A549 (cell line): ENCODE data around the gene UTP4. TPM values are rescaled to one million over a fixed set of nuclear protein-coding genes. Genes with fewer than 3 reads are reported as not detected.

Experiments
- ATAC-seq, 2 experiments: fragments of 200-7000 bp in 1 of 2; fragments of >200 bp in 1 of 2; cut with Nextera tagmentation in 1 of 2; cut with Tn5 transposase in 1 of 2; 3 replicates each; pipeline versions ENCODE4 v1.8.0 to v1.9.1; 2018 to 2020; ENCODE audit warnings: mild to moderate bottlenecking in 1 of 2, moderate library complexity in 1 of 2
- CTCF ChIA-PET: fragments of 300-600 bp; sonication (Branson Sonifier 250); formaldehyde crosslinking; extraction: SDS; loops from one replicate; lab custom pipeline; 2021; ENCODE audit warnings: antibody characterized with exemption, inconsistent platforms; lab: Yijun Ruan, JAX
- POLR2A ChIA-PET: fragments of 350-600 bp; formaldehyde crosslinking; extraction: SDS; loops from one replicate; lab custom pipeline; 2021; ENCODE audit warnings: antibody characterized with exemption, inconsistent platforms; lab: Yijun Ruan, JAX
- DNase-seq, 2 experiments: peaks; one replicate each; pipeline versions ENCODE4 v3.0.0 to v3.0.0-alpha.2; 2011 to 2016; ENCODE audit warnings: low read depth in 1 of 2, low spot score in 1 of 2
- FAIRE-seq: peaks from 2 replicates; lab custom pipeline; 2011; peaks lifted over from hg19 to GRCh38; lab: Jason Lieb, UNC
- H3K27ac ChIP-seq, 2 experiments: fragments of >200 bp; sonication (Bioruptor Twin); formaldehyde crosslinking; 3 replicates each; pipeline ENCODE4 v1.5.1; 2016 to 2017
- H3K4me1 ChIP-seq: fragments of >200 bp; sonication (Bioruptor Twin); formaldehyde crosslinking; 3 replicates; pipeline ENCODE4 v1.6.1; 2016
- H3K4me2 ChIP-seq: fragments of >200 bp; sonication (Bioruptor Twin); formaldehyde crosslinking; 3 replicates; pipeline ENCODE4 v1.6.1; 2016
- H3K4me3 ChIP-seq: fragments of >200 bp; sonication (Bioruptor Twin); formaldehyde crosslinking; 3 replicates; pipeline ENCODE4 v1.5.1; 2016
- H3K9me3 ChIP-seq: fragments of >200 bp; sonication (Bioruptor Twin); formaldehyde crosslinking; 3 replicates; pipeline ENCODE4 v1.6.1; 2016
- CBX8 ChIP-seq: fragments of 200-600 bp; sonication (generic); IDR thresholded peaks from 2 replicates; pipeline ENCODE4 v1.6.1; 2016
- CHD2 ChIP-seq: fragments of 150-350 bp; IDR thresholded peaks from 2 replicates; pipeline ENCODE4 v1.6.1; 2014; ENCODE audit warnings: low read length; ENCODE audit not compliant: partially characterized antibody
- HOXB5 ChIP-seq: fragments of 250-450 bp; sonication (Bioruptor Pico); IDR thresholded peaks from 2 replicates; pipeline ENCODE4 v1.5.0; 2020; ENCODE audit warnings: mild to moderate bottlenecking, moderate library complexity
- JUNB ChIP-seq: fragments of >200 bp; sonication (Bioruptor Twin); formaldehyde crosslinking; IDR thresholded peaks from 2 replicates; pipeline ENCODE4 v1.6.1; 2016
- KDM1A ChIP-seq: fragments of 200-600 bp; sonication (generic); IDR thresholded peaks from 2 replicates; pipeline ENCODE4 v1.6.1; 2016; ENCODE audit warnings: low read depth, mild to moderate bottlenecking
- MAFK ChIP-seq: fragments of 450-650 bp; IDR thresholded peaks from 2 replicates; pipeline ENCODE4 v1.6.1; 2014; ENCODE audit not compliant: partially characterized antibody
- MAZ ChIP-seq: fragments of 150-350 bp; IDR thresholded peaks from 2 replicates; pipeline ENCODE4 v1.6.1; 2014; ENCODE audit warnings: antibody characterized with exemption, low read depth, low read length, borderline replicate concordance
- MYC ChIP-seq: IDR thresholded peaks from 2 replicates; pipeline ENCODE4 v1.6.1; 2012; ENCODE audit warnings: mild to moderate bottlenecking, inconsistent platforms, low read length, improper control_type of control experiment, borderline replicate concordance
- NPAS2 ChIP-seq: fragments of 250-450 bp; sonication (Bioruptor Pico); IDR thresholded peaks from 2 replicates; pipeline ENCODE4 v1.8.0; 2022; ENCODE audit warnings: mild to moderate bottlenecking, moderate library complexity, borderline replicate concordance
- PHF8 ChIP-seq: fragments of 200-600 bp; sonication (generic); IDR thresholded peaks from 2 replicates; pipeline ENCODE4 v1.6.1; 2016; ENCODE audit warnings: low read depth, mild to moderate bottlenecking, antibody characterized with exemption, moderate library complexity, borderline replicate concordance
- SMC3 ChIP-seq: fragments of >200 bp; sonication (Bioruptor Twin); formaldehyde crosslinking; IDR thresholded peaks from 3 replicates; pipeline ENCODE4 v1.6.1; 2018; ENCODE audit warnings: inconsistent platforms
- ZNF302 ChIP-seq: fragments of 250-450 bp; sonication (Bioruptor Pico); IDR thresholded peaks from 2 replicates; pipeline ENCODE4 v1.9.0; 2021; ENCODE audit warnings: inconsistent platforms, mild to moderate bottlenecking, moderate library complexity
- WGBS: methylation state at CpG from one replicate; pipeline ENCODE4 v1.1.6; 2017; ENCODE audit errors: missing lambda C conversion rate; 5-methylcytosine and 5-hydroxymethylcytosine counted together
- polyA plus RNA-seq, 4 experiments: library from polyadenylated mRNA; depleted of rRNA in 3 of 4; stranded (reverse); fragments of >200 nt; fragmentation: RNase III in 1 of 4; extraction: RNeasy Plus Mini Kit Qiagen cat#74134 plus additional on column Dnase treatment in 1 of 4; gene quantifications; 2 replicates in 3 of 4; 3 replicates in 1 of 4; pipeline ENCODE4 v1.2.3, GENCODE V29; 2011 to 2017
- TF ChIP-seq, protein P1 (sequence below): fragments of >200 bp; sonication (Bioruptor Twin); formaldehyde crosslinking; IDR thresholded peaks from 3 replicates; pipeline ENCODE4 v1.6.1; 2016
- TF ChIP-seq, protein P2 (sequence below): fragments of 150-350 bp; IDR thresholded peaks from 2 replicates; pipeline ENCODE4 v1.6.1; 2014; ENCODE audit warnings: low read depth, mild to moderate bottlenecking, low read length
- TF ChIP-seq, protein P3 (sequence below): IDR thresholded peaks from 2 replicates; pipeline ENCODE4 v1.6.1; 2012; ENCODE audit warnings: low read depth, borderline replicate concordance
- TF ChIP-seq, protein P4 (sequence below): fragments of 200-600 bp; sonication (generic); IDR thresholded peaks from 2 replicates; pipeline ENCODE4 v1.6.1; 2016; ENCODE audit warnings: antibody characterized with exemption, mild to moderate bottlenecking, moderate library complexity

Gene UTP4
- polyA plus RNA-seq, 2 of the 4 experiments (the other 2 are of a cell fraction) = 77.1 to 118 TPM

DNA sequence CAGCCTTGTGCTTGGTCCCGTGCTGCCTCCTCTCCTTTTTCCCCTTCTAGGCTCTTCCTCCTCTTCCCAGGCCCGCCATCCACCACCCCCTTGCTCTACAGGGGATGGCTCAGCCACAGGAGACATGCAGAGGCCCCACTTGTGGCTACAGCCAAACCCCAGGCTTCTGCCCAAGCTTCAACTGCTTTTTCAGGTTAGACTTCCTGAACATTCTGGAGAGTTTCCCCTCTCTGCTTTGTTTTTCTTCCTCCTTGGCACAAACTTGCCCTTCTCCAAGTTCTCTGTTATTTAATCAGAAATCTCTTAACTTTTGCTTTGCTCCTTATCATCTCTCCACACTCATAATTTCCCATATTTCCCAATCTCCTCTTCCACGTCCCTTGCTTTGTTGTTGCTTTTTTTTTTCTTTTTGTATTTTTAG lies 45.3 kb upstream of the UTP4 start:
- no peak overlapping the region for H3K4me2 ChIP-seq
- no peaks in the 10 kb centered on the region for H3K9me3 ChIP-seq
- H3K4me1 ChIP-seq = peaks cover 19% of the 10 kb centered on the region
- 88% methylated on average over 3 of the region's 3 CpGs for WGBS
- H3K27ac ChIP-seq = peak overlapping the region in 1 of 2 experiments; percentile 41; a peak in 2 of 6 replicates
- ChIA-PET POLR2A (no interaction called here), CTCF (no interaction called here)
- ATAC-seq = no peak
- no peak for FAIRE-seq
- no peak for DNase-seq
- TF ChIP-seq MYC (no peak), CBX8 (no peak), CHD2 (no peak), HOXB5 (CRISPR knock-in tag) (no peak), KDM1A (no peak), PHF8 (no peak), MAZ (no peak), JUNB (no peak), ZNF302 (CRISPR knock-in tag) (no peak)
- TF ChIP-seq, protein P1, sequence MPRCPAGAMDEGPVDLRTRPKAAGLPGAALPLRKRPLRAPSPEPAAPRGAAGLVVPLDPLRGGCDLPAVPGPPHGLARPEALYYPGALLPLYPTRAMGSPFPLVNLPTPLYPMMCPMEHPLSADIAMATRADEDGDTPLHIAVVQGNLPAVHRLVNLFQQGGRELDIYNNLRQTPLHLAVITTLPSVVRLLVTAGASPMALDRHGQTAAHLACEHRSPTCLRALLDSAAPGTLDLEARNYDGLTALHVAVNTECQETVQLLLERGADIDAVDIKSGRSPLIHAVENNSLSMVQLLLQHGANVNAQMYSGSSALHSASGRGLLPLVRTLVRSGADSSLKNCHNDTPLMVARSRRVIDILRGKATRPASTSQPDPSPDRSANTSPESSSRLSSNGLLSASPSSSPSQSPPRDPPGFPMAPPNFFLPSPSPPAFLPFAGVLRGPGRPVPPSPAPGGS = no peak
- TF ChIP-seq, protein P2, sequence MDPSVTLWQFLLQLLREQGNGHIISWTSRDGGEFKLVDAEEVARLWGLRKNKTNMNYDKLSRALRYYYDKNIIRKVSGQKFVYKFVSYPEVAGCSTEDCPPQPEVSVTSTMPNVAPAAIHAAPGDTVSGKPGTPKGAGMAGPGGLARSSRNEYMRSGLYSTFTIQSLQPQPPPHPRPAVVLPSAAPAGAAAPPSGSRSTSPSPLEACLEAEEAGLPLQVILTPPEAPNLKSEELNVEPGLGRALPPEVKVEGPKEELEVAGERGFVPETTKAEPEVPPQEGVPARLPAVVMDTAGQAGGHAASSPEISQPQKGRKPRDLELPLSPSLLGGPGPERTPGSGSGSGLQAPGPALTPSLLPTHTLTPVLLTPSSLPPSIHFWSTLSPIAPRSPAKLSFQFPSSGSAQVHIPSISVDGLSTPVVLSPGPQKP = no peak
- no peak overlapping the region for H3K4me3 ChIP-seq

DNA sequence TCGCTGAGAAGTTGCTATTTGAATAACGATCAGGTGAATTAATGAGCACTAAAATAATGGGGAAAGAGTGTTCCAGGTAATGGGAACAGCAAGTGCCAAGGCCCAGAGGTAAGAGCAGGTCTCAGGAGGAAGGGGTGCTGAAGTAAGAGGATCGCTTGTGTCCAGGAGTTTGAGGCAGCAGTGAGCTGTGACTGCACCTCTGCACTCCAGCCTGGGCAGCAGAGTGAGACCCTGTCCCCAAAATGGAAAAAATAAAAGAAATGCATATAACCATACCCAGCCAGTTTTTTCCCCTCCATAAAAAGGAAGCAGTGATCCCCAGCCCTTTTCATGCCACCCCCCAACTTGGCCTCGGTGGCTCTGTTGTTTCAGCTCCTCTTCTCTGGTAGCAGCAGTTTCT lies 43.8 kb upstream of the UTP4 start:
- POLR2A ChIA-PET = interaction anchor here (0.6 to 1.2 kb wide), 2 partner anchors 16 to 31 kb away, joined by 3 to 4 read pairs; no protein-coding TSS in a partner anchor
- no peak for FAIRE-seq
- Histone ChIP-seq H3K27ac (peak overlapping the region; percentile 55 to 78; a peak in 5 of 6 replicates), H3K4me3 (no peak overlapping the region), H3K9me3 (no peaks in the 10 kb centered on the region), H3K4me1 (peaks cover 19% of the 10 kb centered on the region), H3K4me2 (peak overlapping the region; percentile 59)
- no peak for DNase-seq
- TF ChIP-seq, protein P3, sequence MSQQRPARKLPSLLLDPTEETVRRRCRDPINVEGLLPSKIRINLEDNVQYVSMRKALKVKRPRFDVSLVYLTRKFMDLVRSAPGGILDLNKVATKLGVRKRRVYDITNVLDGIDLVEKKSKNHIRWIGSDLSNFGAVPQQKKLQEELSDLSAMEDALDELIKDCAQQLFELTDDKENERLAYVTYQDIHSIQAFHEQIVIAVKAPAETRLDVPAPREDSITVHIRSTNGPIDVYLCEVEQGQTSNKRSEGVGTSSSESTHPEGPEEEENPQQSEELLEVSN = no peak
- TF ChIP-seq, protein P4, sequence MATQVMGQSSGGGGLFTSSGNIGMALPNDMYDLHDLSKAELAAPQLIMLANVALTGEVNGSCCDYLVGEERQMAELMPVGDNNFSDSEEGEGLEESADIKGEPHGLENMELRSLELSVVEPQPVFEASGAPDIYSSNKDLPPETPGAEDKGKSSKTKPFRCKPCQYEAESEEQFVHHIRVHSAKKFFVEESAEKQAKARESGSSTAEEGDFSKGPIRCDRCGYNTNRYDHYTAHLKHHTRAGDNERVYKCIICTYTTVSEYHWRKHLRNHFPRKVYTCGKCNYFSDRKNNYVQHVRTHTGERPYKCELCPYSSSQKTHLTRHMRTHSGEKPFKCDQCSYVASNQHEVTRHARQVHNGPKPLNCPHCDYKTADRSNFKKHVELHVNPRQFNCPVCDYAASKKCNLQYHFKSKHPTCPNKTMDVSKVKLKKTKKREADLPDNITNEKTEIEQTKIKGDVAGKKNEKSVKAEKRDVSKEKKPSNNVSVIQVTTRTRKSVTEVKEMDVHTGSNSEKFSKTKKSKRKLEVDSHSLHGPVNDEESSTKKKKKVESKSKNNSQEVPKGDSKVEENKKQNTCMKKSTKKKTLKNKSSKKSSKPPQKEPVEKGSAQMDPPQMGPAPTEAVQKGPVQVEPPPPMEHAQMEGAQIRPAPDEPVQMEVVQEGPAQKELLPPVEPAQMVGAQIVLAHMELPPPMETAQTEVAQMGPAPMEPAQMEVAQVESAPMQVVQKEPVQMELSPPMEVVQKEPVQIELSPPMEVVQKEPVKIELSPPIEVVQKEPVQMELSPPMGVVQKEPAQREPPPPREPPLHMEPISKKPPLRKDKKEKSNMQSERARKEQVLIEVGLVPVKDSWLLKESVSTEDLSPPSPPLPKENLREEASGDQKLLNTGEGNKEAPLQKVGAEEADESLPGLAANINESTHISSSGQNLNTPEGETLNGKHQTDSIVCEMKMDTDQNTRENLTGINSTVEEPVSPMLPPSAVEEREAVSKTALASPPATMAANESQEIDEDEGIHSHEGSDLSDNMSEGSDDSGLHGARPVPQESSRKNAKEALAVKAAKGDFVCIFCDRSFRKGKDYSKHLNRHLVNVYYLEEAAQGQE = no peak
- TF ChIP-seq MAFK = no peak
- TF ChIP-seq SMC3 = no peak
- TF ChIP-seq NPAS2 (CRISPR knock-in tag) = no peak
- WGBS = 71% methylated on average over 4 of the region's 4 CpGs
- CTCF ChIA-PET = interaction anchor here (1.6 to 4.6 kb wide), 3 partner anchors 15 to 169 kb away, joined by 5 to 24 read pairs (median 8); partner anchors contain the start of gene HAS3
- ATAC-seq = no peak
